ENCODE results near the gene STX1B. TPM values are rescaled to one million over a fixed set of nuclear protein-coding genes. Genes with fewer than 3 reads are reported as not detected.

Gene STX1B
- total RNA-seq, 1 donor from 2014 or later = 11.0 TPM

DNA sequence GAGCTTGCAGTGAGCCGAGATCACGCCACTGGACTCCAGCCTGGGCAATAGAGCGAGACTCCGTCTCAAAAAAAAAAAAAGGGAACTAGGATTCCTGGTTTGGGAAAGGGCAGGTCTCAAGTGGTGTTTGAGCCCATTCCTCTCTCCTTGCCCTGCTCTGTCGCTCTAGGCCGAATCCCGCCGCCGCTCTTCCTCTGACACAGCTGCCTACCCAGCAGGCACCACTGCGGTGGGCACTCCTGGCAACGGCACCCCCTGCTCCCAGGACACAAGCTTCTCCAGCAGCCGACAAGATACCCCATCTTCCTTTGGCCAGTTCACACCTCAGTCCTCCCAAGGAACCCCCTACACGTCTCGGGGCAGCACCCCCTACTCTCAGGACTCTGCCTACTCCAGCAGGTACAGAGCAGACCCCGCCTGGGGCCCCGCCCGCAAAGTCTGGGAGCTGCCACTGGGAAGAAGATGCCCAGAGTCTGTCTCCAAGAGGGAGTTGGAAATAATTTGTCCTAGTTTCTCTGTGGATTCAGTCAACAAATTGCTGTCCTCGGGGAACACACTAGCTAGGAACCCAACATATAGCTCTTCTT, 46.4 kb downstream of the STX1B start:
- Mint-ChIP-seq H3K4me1 (ENCODE audit: low read depth, unreplicated experiment) (peaks cover 3% of the 10 kb centered on the region), H3K27ac (ENCODE audit: unreplicated experiment) (no peak overlapping the region), H3K36me3 (ENCODE audit: low read depth, unreplicated experiment) (peaks cover 22% of the 10 kb centered on the region), H3K4me3 (ENCODE audit: unreplicated experiment) (no peak overlapping the region), H3K9me3 (ENCODE audit: unreplicated experiment) (no peaks in the 10 kb centered on the region), H3K27me3 (ENCODE audit: low read depth, unreplicated experiment) (no peaks in the 10 kb centered on the region)
- H3K4me3 ChIP-seq (ENCODE audit: insufficient read depth, low read depth, low read length) = no peak overlapping the region
- DNase-seq (ENCODE audit: low read depth) (no peak), FAIRE-seq (no peak)
- no peaks in the 10 kb centered on the region for H3K27me3 ChIP-seq (ENCODE audit: insufficient read depth, low read length)
- no peak overlapping the region for H3K4me2 ChIP-seq (ENCODE audit: low read length)
- no peak overlapping the region for H3K9ac ChIP-seq (ENCODE audit: low read length)
- peaks cover under 1% of the 10 kb centered on the region for H3K4me1 ChIP-seq (ENCODE audit: insufficient read depth, low read length)
- peaks cover 28% of the 10 kb centered on the region for H4K20me1 ChIP-seq (ENCODE audit: insufficient read depth, low read length)
- no peak overlapping the region for H2AFZ ChIP-seq (ENCODE audit: low read depth, low read length)
- H3K36me3 ChIP-seq (ENCODE audit: insufficient read depth, low read length) = peaks cover 45% of the 10 kb centered on the region
- H3K27ac ChIP-seq (ENCODE audit: low read depth, low read length) = no peak overlapping the region
- TF ChIP-seq, protein P1, sequence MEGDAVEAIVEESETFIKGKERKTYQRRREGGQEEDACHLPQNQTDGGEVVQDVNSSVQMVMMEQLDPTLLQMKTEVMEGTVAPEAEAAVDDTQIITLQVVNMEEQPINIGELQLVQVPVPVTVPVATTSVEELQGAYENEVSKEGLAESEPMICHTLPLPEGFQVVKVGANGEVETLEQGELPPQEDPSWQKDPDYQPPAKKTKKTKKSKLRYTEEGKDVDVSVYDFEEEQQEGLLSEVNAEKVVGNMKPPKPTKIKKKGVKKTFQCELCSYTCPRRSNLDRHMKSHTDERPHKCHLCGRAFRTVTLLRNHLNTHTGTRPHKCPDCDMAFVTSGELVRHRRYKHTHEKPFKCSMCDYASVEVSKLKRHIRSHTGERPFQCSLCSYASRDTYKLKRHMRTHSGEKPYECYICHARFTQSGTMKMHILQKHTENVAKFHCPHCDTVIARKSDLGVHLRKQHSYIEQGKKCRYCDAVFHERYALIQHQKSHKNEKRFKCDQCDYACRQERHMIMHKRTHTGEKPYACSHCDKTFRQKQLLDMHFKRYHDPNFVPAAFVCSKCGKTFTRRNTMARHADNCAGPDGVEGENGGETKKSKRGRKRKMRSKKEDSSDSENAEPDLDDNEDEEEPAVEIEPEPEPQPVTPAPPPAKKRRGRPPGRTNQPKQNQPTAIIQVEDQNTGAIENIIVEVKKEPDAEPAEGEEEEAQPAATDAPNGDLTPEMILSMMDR (IDR thresholded peaks at IDR 0.05; ENCODE audit: insufficient read depth, low read depth, low read length) = no peak
- no peak for TF ChIP-seq EZH2 (IDR thresholded peaks at IDR 0.05; ENCODE audit: insufficient read depth, low read length)
- H3K79me2 ChIP-seq (ENCODE audit: insufficient read depth, low read length) = peaks cover 18% of the 10 kb centered on the region
- no peaks in the 10 kb centered on the region for H3K9me3 ChIP-seq (ENCODE audit: insufficient read depth, low read depth, low read length)

DNA sequence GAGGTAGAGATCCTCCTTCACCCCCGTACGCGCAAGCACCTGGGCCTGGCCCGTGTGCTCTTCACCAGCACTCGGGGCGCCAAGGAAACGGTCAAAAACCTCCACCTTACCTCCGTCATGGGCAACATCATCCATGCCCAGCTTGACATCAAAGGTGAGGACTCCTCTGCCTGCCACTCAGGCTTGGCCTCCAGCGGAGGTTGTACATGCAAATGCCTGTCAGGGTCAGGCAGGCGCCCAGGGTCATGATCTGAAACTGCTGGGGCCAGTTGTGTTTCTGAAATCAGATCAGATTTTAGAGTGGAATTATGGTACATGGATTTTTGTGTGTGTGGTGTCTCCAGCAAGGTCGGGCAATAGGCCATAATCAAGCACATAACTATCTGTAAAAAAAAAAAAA, 49.1 kb downstream of the STX1B start:
- Mint-ChIP-seq H3K9me3 (ENCODE audit: unreplicated experiment) (no peaks in the 10 kb centered on the region), H3K36me3 (ENCODE audit: low read depth, unreplicated experiment) (peaks cover 19% of the 10 kb centered on the region), H3K27ac (ENCODE audit: unreplicated experiment) (no peak overlapping the region), H3K27me3 (ENCODE audit: low read depth, unreplicated experiment) (no peaks in the 10 kb centered on the region), H3K4me3 (ENCODE audit: unreplicated experiment) (no peak overlapping the region), H3K4me1 (ENCODE audit: low read depth, unreplicated experiment) (peaks cover 4% of the 10 kb centered on the region)
- H3K9me3 ChIP-seq (ENCODE audit: insufficient read depth, low read depth, low read length) = no peaks in the 10 kb centered on the region
- peaks cover 6% of the 10 kb centered on the region for H3K4me1 ChIP-seq (ENCODE audit: insufficient read depth, low read length)
- no peak overlapping the region for H3K27ac ChIP-seq (ENCODE audit: low read depth, low read length)
- H2AFZ ChIP-seq (ENCODE audit: low read depth, low read length) = no peak overlapping the region
- peaks cover 26% of the 10 kb centered on the region for H3K79me2 ChIP-seq (ENCODE audit: insufficient read depth, low read length)
- H3K27me3 ChIP-seq (ENCODE audit: insufficient read depth, low read length) = no peaks in the 10 kb centered on the region
- DNase-seq (ENCODE audit: low read depth) (no peak), FAIRE-seq (no peak)
- H3K9ac ChIP-seq (ENCODE audit: low read length) = no peak overlapping the region
- peaks cover 33% of the 10 kb centered on the region for H4K20me1 ChIP-seq (ENCODE audit: insufficient read depth, low read length)
- peaks cover 43% of the 10 kb centered on the region for H3K36me3 ChIP-seq (ENCODE audit: insufficient read depth, low read length)
- no peak overlapping the region for H3K4me2 ChIP-seq (ENCODE audit: low read length)
- no peak overlapping the region for H3K4me3 ChIP-seq (ENCODE audit: insufficient read depth, low read depth, low read length)
- TF ChIP-seq EZH2 (IDR thresholded peaks at IDR 0.05; ENCODE audit: insufficient read depth, low read length) = no peak
- TF ChIP-seq, protein P1 (IDR thresholded peaks at IDR 0.05; ENCODE audit: insufficient read depth, low read depth, low read length) = no peak

Data from astrocyte (in vitro differentiated cells and primary cell).